Hepatocyte (in vitro differentiated cells): ENCODE measurements around the gene ZMYND8.

Source experiments
- EZH2 ChIP-seq: fragments of 200-600 bp; sonication (generic); IDR thresholded peaks from 2 replicates; pipeline ENCODE4 v1.6.1; 2016; ENCODE audit warnings: antibody characterized with exemption, mild to moderate bottlenecking, borderline replicate concordance
- EZH2phosphoT487 ChIP-seq: fragments of 200-600 bp; sonication (generic); IDR thresholded peaks from one replicate; pipeline ENCODE4 v1.6.1; 2018; ENCODE audit warnings: antibody characterized with exemption, mild to moderate bottlenecking, low read depth, moderate library complexity; ENCODE audit not compliant: unreplicated experiment, severe bottlenecking
- TF ChIP-seq, protein P1 (sequence below): fragments of 200-600 bp; sonication (generic); IDR thresholded peaks from 2 replicates; pipeline ENCODE4 v1.5.1; 2016; ENCODE audit warnings: antibody characterized with exemption, mild to moderate bottlenecking; ENCODE audit not compliant: poor library complexity

DNA sequence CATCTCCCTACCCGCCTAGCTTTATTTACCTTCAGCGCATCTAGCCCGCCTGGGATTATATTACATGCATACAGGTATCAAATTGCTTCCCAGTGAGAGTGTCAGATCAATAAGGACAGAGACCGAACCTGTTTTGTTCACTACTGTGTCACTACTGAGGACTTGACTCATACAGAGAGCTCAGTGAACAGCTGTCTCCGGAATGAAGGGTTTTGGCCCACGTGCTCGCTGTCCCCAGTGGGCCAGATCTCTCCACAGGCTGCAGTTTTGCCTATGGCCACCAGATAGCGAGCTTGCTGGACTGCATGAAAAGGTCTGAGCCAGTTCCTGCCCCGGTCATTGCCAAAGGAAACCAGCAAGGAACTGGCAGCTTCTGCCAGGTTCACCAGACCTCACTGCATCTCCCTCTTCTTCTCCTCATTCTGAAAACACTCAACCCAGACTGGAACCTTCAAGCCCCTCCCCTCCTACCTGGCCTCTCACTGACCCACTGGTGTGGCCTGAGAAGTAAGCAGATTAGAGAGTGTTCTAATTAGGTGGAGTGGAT lies 150.8 kb downstream of the ZMYND8 start:
- TF ChIP-seq EZH2 (no peak), EZH2phosphoT487 (no peak)
- TF ChIP-seq, protein P1, sequence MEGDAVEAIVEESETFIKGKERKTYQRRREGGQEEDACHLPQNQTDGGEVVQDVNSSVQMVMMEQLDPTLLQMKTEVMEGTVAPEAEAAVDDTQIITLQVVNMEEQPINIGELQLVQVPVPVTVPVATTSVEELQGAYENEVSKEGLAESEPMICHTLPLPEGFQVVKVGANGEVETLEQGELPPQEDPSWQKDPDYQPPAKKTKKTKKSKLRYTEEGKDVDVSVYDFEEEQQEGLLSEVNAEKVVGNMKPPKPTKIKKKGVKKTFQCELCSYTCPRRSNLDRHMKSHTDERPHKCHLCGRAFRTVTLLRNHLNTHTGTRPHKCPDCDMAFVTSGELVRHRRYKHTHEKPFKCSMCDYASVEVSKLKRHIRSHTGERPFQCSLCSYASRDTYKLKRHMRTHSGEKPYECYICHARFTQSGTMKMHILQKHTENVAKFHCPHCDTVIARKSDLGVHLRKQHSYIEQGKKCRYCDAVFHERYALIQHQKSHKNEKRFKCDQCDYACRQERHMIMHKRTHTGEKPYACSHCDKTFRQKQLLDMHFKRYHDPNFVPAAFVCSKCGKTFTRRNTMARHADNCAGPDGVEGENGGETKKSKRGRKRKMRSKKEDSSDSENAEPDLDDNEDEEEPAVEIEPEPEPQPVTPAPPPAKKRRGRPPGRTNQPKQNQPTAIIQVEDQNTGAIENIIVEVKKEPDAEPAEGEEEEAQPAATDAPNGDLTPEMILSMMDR: peak; percentile 36
